Sigmoid colon (tissue), 4 donors: Measurements from ENCODE around the gene IKZF1.

Source experiments
- CTCF ChIP-seq, 4 experiments: fragments of 450-650 bp in 3 of 4; fragments of 200-600 bp in 1 of 4; IDR thresholded peaks; one replicate each; pipeline ENCODE4 v1.5.1; 2016 to 2019; ENCODE audit warnings: antibody characterized with exemption in 4 of 4, mild to moderate bottlenecking in 3 of 4, moderate library complexity in 2 of 4
- EP300 ChIP-seq, 4 donors: sonication (generic); formaldehyde crosslinking; IDR thresholded peaks; one replicate each; pipeline ENCODE4 v1.6.1; 2017; ENCODE audit warnings: antibody characterized with exemption in 4 of 4
- POLR2A ChIP-seq, 2 donors: fragments of 450-650 bp; IDR thresholded peaks; one replicate each; pipeline ENCODE4 v1.6.1; 2016; ENCODE audit warnings: antibody characterized with exemption in 2 of 2, mild to moderate bottlenecking in 2 of 2, moderate library complexity in 2 of 2
- POLR2AphosphoS5 ChIP-seq, 4 donors: sonication (generic); formaldehyde crosslinking; IDR thresholded peaks; one replicate each; pipeline ENCODE4 v1.6.1; 2017; ENCODE audit warnings: antibody characterized with exemption in 4 of 4

GRCh38 chr7:50352751-50353150 lies 48.2 kb downstream of the IKZF1 start:
- TF ChIP-seq CTCF (IDR thresholded peaks at IDR 0.05) (no peak), POLR2A (IDR thresholded peaks at IDR 0.05) (no peak), POLR2AphosphoS5 (IDR thresholded peaks at IDR 0.05) (no peak), EP300 (IDR thresholded peaks at IDR 0.05) (no peak)
